NB4 (cell line): ENCODE results near the gene HIGD1B.

ENCODE experiments used
- POLR2A ChIP-seq: IDR thresholded peaks from 2 replicates; pipeline ENCODE4 v1.6.1; 2011; ENCODE audit warnings: mild to moderate bottlenecking; ENCODE audit not compliant: insufficient read length; ENCODE audit errors: extremely low read depth
- TF ChIP-seq, protein P1 (sequence below): IDR thresholded peaks from one replicate; pipeline ENCODE4 v1.5.1; 2012; ENCODE audit warnings: low read depth, low read length
- TF ChIP-seq, protein P2 (sequence below): IDR thresholded peaks from 2 replicates; pipeline ENCODE4 v1.6.1; 2011; ENCODE audit warnings: low read depth, low read length

DNA sequence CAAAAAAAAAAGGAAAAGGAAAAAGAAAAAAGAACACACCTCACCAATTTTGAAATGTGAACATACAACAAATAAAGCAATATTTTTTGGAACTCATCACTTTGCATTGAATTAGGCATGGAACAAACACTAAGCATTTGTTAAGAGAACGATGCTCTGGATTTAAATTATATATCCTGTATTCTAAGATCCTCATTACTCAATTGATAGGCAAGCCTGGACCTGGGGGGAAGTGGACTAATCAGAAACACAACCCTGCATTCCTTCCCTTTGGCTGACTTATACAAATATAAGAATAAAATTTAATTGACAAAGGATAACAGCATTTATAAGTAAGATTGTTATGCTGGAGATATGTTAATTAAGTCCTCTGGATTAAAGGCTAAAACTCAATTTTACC is 19.8 kb upstream of the HIGD1B start:
- TF ChIP-seq, protein P1, sequence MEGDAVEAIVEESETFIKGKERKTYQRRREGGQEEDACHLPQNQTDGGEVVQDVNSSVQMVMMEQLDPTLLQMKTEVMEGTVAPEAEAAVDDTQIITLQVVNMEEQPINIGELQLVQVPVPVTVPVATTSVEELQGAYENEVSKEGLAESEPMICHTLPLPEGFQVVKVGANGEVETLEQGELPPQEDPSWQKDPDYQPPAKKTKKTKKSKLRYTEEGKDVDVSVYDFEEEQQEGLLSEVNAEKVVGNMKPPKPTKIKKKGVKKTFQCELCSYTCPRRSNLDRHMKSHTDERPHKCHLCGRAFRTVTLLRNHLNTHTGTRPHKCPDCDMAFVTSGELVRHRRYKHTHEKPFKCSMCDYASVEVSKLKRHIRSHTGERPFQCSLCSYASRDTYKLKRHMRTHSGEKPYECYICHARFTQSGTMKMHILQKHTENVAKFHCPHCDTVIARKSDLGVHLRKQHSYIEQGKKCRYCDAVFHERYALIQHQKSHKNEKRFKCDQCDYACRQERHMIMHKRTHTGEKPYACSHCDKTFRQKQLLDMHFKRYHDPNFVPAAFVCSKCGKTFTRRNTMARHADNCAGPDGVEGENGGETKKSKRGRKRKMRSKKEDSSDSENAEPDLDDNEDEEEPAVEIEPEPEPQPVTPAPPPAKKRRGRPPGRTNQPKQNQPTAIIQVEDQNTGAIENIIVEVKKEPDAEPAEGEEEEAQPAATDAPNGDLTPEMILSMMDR, result no peak
- no peak for TF ChIP-seq POLR2A
- TF ChIP-seq, protein P2, sequence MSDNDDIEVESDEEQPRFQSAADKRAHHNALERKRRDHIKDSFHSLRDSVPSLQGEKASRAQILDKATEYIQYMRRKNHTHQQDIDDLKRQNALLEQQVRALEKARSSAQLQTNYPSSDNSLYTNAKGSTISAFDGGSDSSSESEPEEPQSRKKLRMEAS, result no peak
